H1 (cell line): Measurements from ENCODE around the gene BABAM2. TPM values are rescaled to one million over a fixed set of nuclear protein-coding genes. Genes with fewer than 3 reads are reported as not detected.

ENCODE experiments used
- CTCF ChIA-PET: fragments of 300-600 bp; sonication (Branson Sonifier 250); formaldehyde crosslinking; loops from one replicate; lab custom pipeline; 2021; ENCODE audit not compliant: partially characterized antibody; lab: Charles Lee
- POLR2A ChIA-PET: fragments of 300-600 bp; sonication (Branson Sonifier 250); formaldehyde crosslinking; loops from one replicate; lab custom pipeline; 2021; ENCODE audit warnings: inconsistent platforms; ENCODE audit not compliant: partially characterized antibody; lab: Charles Lee
- DNase-seq, 2 experiments: peaks; one replicate each; pipeline versions ENCODE4 v3.0.0 to v3.0.0-alpha.2; 2010 to 2022; ENCODE audit warnings: low spot score in 2 of 2, low read depth in 1 of 2, mixed read lengths in 1 of 2
- FAIRE-seq: peaks from 2 replicates; lab custom pipeline; 2011; peaks lifted over from hg19 to GRCh38; lab: Jason Lieb, UNC
- H2AFZ ChIP-seq: 2 replicates; pipeline ENCODE4 v1.8.1; 2012; ENCODE audit warnings: low read length, inconsistent platforms
- H2AK5ac ChIP-seq: 2 replicates; pipeline ENCODE4 v1.6.1; 2013; ENCODE audit warnings: low read depth, low read length
- H2BK120ac ChIP-seq: replicated peaks from 2 replicates; pipeline ENCODE3; 2013; ENCODE audit warnings: low read depth, low read length, inconsistent platforms
- H2BK12ac ChIP-seq: 2 replicates; pipeline ENCODE4 v1.6.1; 2013; ENCODE audit warnings: low read depth, low read length
- H2BK15ac ChIP-seq: 2 replicates; pipeline ENCODE4 v1.6.1; 2013; ENCODE audit warnings: low read length
- H2BK20ac ChIP-seq: 2 replicates; pipeline ENCODE4 v1.6.1; 2013; ENCODE audit warnings: low read length
- H2BK5ac ChIP-seq: 2 replicates; pipeline ENCODE4 v1.6.1; 2013; ENCODE audit warnings: low read depth, low read length
- H3K14ac ChIP-seq: 2 replicates; pipeline ENCODE4 v1.6.1; 2013; ENCODE audit warnings: inconsistent platforms; ENCODE audit not compliant: insufficient read length
- H3K18ac ChIP-seq: 2 replicates; pipeline ENCODE4 v1.6.1; 2013; ENCODE audit warnings: low read length; ENCODE audit errors: extremely low read depth
- H3K23ac ChIP-seq: 2 replicates; pipeline ENCODE4 v1.6.1; 2013; ENCODE audit warnings: inconsistent platforms; ENCODE audit not compliant: insufficient read length
- H3K23me2 ChIP-seq: 2 replicates; pipeline ENCODE4 v1.6.1; 2013; ENCODE audit warnings: low read depth, low read length
- H3K27ac ChIP-seq: 2 replicates; pipeline ENCODE4 v1.6.1; 2011; ENCODE audit warnings: low read depth, low read length, inconsistent platforms
- H3K27me3 ChIP-seq, 4 experiments: replicated peaks in 1 of 4; 1 replicate in 1 of 4; 2 replicates in 3 of 4; pipeline versions ENCODE4 v1.6.1 to v1.8.1; 2011 to 2013; ENCODE audit warnings: low read length in 3 of 4, mild to moderate bottlenecking in 3 of 4, inconsistent platforms in 2 of 4, mixed read lengths in 2 of 4, moderate library complexity in 1 of 4; ENCODE audit not compliant: control insufficient read depth in 3 of 4, insufficient read depth in 3 of 4; ENCODE audit errors: extremely low read depth in 1 of 4
- H3K36me3 ChIP-seq, 4 experiments: 2 replicates each; pipeline versions ENCODE4 v1.6.1 to v1.8.1; 2011 to 2013; ENCODE audit warnings: mild to moderate bottlenecking in 4 of 4, low read length in 3 of 4, moderate library complexity in 2 of 4, control low read depth in 1 of 4, inconsistent platforms in 1 of 4; ENCODE audit not compliant: insufficient read depth in 4 of 4, control insufficient read depth in 2 of 4
- H3K4ac ChIP-seq: replicated peaks from 2 replicates; pipeline ENCODE3; 2013; ENCODE audit warnings: low read length, low read depth, mixed read lengths, inconsistent platforms; ENCODE audit not compliant: insufficient read length
- H3K4me1 ChIP-seq, 4 experiments: replicated peaks in 1 of 4; 1 replicate in 1 of 4; 2 replicates in 3 of 4; pipeline versions ENCODE4 v1.6.1 to v1.8.1; 2011 to 2013; ENCODE audit warnings: low read length in 3 of 4, inconsistent platforms in 2 of 4, mixed read lengths in 1 of 4; ENCODE audit not compliant: insufficient read depth in 4 of 4, control insufficient read depth in 3 of 4
- H3K4me2 ChIP-seq, 2 experiments: 2 replicates each; pipeline versions ENCODE4 v1.6.1 to v1.8.1; 2011 to 2013; ENCODE audit warnings: low read depth in 2 of 2, low read length in 2 of 2, control low read depth in 1 of 2, inconsistent platforms in 1 of 2, mild to moderate bottlenecking in 1 of 2; ENCODE audit not compliant: insufficient read depth in 1 of 2
- H3K4me3 ChIP-seq, 4 experiments: fragments of 200-600, 300-600 bp in 1 of 4; sonication (generic), shearing (Covaris generic), sonication (Bioruptor Twin) in 1 of 4; 2 replicates each; pipeline versions ENCODE4 v1.5.1 to v1.8.1; 2011 to 2016; ENCODE audit warnings: low read length in 4 of 4, low read depth in 3 of 4, control low read depth in 2 of 4, inconsistent platforms in 2 of 4, mild to moderate bottlenecking in 2 of 4, mixed read lengths in 1 of 4, moderate library complexity in 1 of 4; ENCODE audit not compliant: insufficient read depth in 2 of 4; ENCODE audit errors: extremely low read depth in 1 of 4
- H3K56ac ChIP-seq: replicated peaks from 2 replicates; pipeline ENCODE3; 2013; ENCODE audit warnings: low read depth, mild to moderate bottlenecking, mixed read lengths, low read length, inconsistent platforms; ENCODE audit not compliant: insufficient read length
- H3K79me1 ChIP-seq: 2 replicates; pipeline ENCODE4 v1.6.1; 2013; ENCODE audit warnings: low read depth, low read length, control low read depth
- H3K79me2 ChIP-seq, 2 experiments: 2 replicates each; pipeline versions ENCODE4 v1.6.1 to v1.8.1; 2012 to 2013; ENCODE audit warnings: low read length in 2 of 2, mild to moderate bottlenecking in 2 of 2, inconsistent platforms in 1 of 2; ENCODE audit not compliant: insufficient read depth in 2 of 2, control insufficient read depth in 1 of 2
- H3K9ac ChIP-seq, 4 experiments: replicated peaks in 1 of 4; 1 replicate in 1 of 4; 2 replicates in 3 of 4; pipeline versions ENCODE4 v1.6.1 to v1.8.1; 2011 to 2013; ENCODE audit warnings: low read depth in 3 of 4, low read length in 3 of 4, control low read depth in 2 of 4, mild to moderate bottlenecking in 2 of 4, moderate library complexity in 2 of 4, inconsistent platforms in 1 of 4; ENCODE audit errors: extremely low read depth in 1 of 4
- H3K9me3 ChIP-seq, 2 experiments: 2 replicates each; pipeline versions ENCODE4 v1.6.1 to v1.8.1; 2012 to 2013; ENCODE audit warnings: mild to moderate bottlenecking in 2 of 2, moderate library complexity in 2 of 2, control low read depth in 1 of 2, inconsistent platforms in 1 of 2, low read depth in 1 of 2, low read length in 1 of 2, mixed read lengths in 1 of 2; ENCODE audit not compliant: insufficient read depth in 2 of 2
- H4K20me1 ChIP-seq, 2 experiments: replicated peaks in 1 of 2; 2 replicates each; pipeline versions ENCODE3 to v1.8.1; 2011 to 2013; ENCODE audit warnings: inconsistent platforms in 2 of 2, low read length in 2 of 2, mild to moderate bottlenecking in 1 of 2; ENCODE audit not compliant: insufficient read depth in 2 of 2, control insufficient read depth in 1 of 2
- H4K5ac ChIP-seq: 2 replicates; pipeline ENCODE4 v1.6.1; 2013; ENCODE audit warnings: low read length, low read depth, mixed read lengths, inconsistent platforms; ENCODE audit not compliant: insufficient read length
- H4K8ac ChIP-seq: 2 replicates; pipeline ENCODE4 v1.8.0; 2013; ENCODE audit warnings: mild to moderate bottlenecking, moderate library complexity, low read length, inconsistent platforms; ENCODE audit not compliant: insufficient read depth; ENCODE audit errors: extremely low read depth
- H4K91ac ChIP-seq: replicated peaks from 2 replicates; pipeline ENCODE3; 2013; ENCODE audit warnings: low read length, mixed read lengths, inconsistent platforms; ENCODE audit not compliant: insufficient read length
- EGR1 ChIP-seq: IDR thresholded peaks from 2 replicates; pipeline ENCODE4 v1.6.1; 2011; ENCODE audit warnings: low read depth, low read length, borderline replicate concordance
- SP1 ChIP-seq: IDR thresholded peaks from 2 replicates; pipeline ENCODE4 v1.6.1; 2011; ENCODE audit warnings: low read depth, low read length
- WGBS, 2 experiments: shearing (Covaris generic) in 1 of 2; methylation state at CpG; one replicate each; pipeline versions ENCODE4 v1.1.6 to v1.1.7; 2013 to 2015; ENCODE audit warnings: low lambda C conversion rate in 2 of 2, mixed read lengths in 2 of 2, inconsistent platforms in 1 of 2, low coverage in 1 of 2, missing lambda C conversion rate in 1 of 2; ENCODE audit not compliant: insufficient replicate concordance in 2 of 2, insufficient coverage in 1 of 2, insufficient read length in 1 of 2; ENCODE audit errors: extremely low coverage in 1 of 2, missing lambda C conversion rate in 1 of 2; 5-methylcytosine and 5-hydroxymethylcytosine counted together
- polyA plus RNA-seq, 7 experiments: library from polyadenylated mRNA; depleted of rRNA in 3 of 7; stranded (reverse) in 5 of 7; unstranded in 2 of 7; fragments of >200 nt in 5 of 7; fragments of 200-250 nt in 2 of 7; gene quantifications; 1 replicate in 5 of 7; 2 replicates in 1 of 7; 4 replicates in 1 of 7; pipeline versions ENCODE4 v1.2.1 to v1.2.3, GENCODE V29; 2011 to 2013; ENCODE audit warnings: missing spikeins in 2 of 7, mixed read lengths in 2 of 7
- total RNA-seq: library from RNA; stranded (reverse); fragmentation: NEBNext Ultra II Directional; extraction: Animal tissue kit (Norgen Biotek cat#: 25700); gene quantifications from 2 replicates; pipeline ENCODE4 v1.2.1, GENCODE V29; 2021

The BABAM2 gene
- total and polyA plus RNA-seq, 2 of the 8 experiments (the other 6 are each of a cell fraction or from before 2014, with no cell fraction given): 15.8 to 20.9 TPM

DNA sequence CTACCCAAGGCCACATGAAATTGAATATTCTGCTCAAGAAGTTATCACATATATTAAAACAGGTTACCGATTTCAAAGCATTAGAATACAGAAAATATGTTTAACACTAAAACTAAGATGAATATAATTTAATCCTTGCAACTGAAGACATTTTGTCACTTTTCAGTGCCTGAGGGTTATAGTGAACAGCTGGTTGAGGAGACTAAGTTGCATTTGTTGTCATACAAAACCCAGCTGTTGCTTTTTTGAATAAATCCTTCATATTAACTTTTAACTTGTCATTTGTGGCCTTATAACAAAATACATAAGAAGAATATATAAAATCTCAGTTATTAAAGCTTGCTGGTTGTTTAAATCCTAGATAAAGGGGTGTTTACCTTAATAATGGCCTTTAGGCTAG lies 37.8 kb upstream of the BABAM2 start:
- ChIA-PET CTCF (no interaction called here), POLR2A (no interaction called here)
- FAIRE-seq: no peak

More for the DNA sequence above, 37.8 kb upstream of the BABAM2 start:
- no peak overlapping the region for H3K23ac ChIP-seq
- H3K4me1 ChIP-seq: no peaks in the 10 kb centered on the region
- H2BK120ac ChIP-seq: no peak overlapping the region
- no peak overlapping the region for H2AFZ ChIP-seq
- no peak overlapping the region for H2AK5ac ChIP-seq
- H3K36me3 ChIP-seq: no peaks in the 10 kb centered on the region
- H3K27ac ChIP-seq: no peak overlapping the region
- H2BK20ac ChIP-seq: no peak overlapping the region
- no peak overlapping the region for H3K18ac ChIP-seq
- H2BK5ac ChIP-seq: no peak overlapping the region
- no peak overlapping the region for H4K8ac ChIP-seq
- H3K14ac ChIP-seq: no peak overlapping the region
- no peaks in the 10 kb centered on the region for H4K20me1 ChIP-seq
- no peak overlapping the region for H3K9ac ChIP-seq
- H2BK12ac ChIP-seq: no peak overlapping the region
- H3K4me3 ChIP-seq: no peak overlapping the region
- H3K4ac ChIP-seq: no peak overlapping the region
- H3K9me3 ChIP-seq: peaks cover 6 to 11% of the 10 kb centered on the region in 2 experiments; a peak in 3 of 4 replicates
- no peak overlapping the region for H2BK15ac ChIP-seq
- no peak for DNase-seq
- H3K27me3 ChIP-seq: no peaks in the 10 kb centered on the region
- H4K91ac ChIP-seq: no peak overlapping the region
- WGBS, 2 experiments: 86% methylated on average over 1 of the region's 1 CpG; no CpG with 5 or more reads in 1 of the 2 experiments
- no peak for TF ChIP-seq EGR1
- no peak for TF ChIP-seq SP1
- H3K79me2 ChIP-seq: no peaks in the 10 kb centered on the region
- no peak overlapping the region for H3K56ac ChIP-seq
- H3K23me2 ChIP-seq: no peaks in the 10 kb centered on the region
- H4K5ac ChIP-seq: no peak overlapping the region
- no peaks in the 10 kb centered on the region for H3K79me1 ChIP-seq
- H3K4me2 ChIP-seq: no peak overlapping the region
